Right renal cortex interstitium (tissue), 3 donors: ENCODE results near the gene PNPT1. TPM values are rescaled to one million over a fixed set of nuclear protein-coding genes. Genes with fewer than 3 reads are reported as not detected.

Experiments
- DNase-seq, 3 donors: peaks; one replicate each; pipeline ENCODE4 v3.0.0-alpha.2; 2013; ENCODE audit warnings: low read depth in 3 of 3, low spot score in 2 of 3
- polyA plus RNA-seq, 3 donors: library from polyadenylated mRNA; unstranded; fragments of 120-200 nt; gene quantifications; one replicate each; pipeline ENCODE4 v1.2.1, GENCODE V29; 2013; ENCODE audit not compliant: insufficient read length in 3 of 3

The PNPT1 gene
- polyA plus RNA-seq, 3 donors, result 22.8 to 29.4 (median 26.6) TPM

DNA sequence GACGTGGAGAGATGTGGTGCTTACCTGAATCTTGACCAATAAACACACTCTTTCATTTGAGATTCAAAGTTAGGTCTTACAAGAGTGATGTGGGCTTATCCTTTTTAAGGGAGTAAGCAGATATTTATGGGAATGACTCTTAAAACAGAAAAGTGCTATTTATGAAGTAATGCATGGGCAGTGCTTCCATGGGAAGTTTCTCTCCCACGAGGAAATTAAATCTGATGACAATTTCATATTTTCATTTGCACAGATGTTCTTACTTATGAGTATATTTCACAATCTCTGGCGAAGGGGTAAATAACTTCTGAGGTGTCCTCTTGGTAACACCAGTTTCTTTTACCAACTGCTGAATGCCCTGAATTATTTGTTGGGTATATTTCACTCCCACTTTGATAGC, 21.0 kb downstream of the PNPT1 start:
- no peak for DNase-seq

DNA sequence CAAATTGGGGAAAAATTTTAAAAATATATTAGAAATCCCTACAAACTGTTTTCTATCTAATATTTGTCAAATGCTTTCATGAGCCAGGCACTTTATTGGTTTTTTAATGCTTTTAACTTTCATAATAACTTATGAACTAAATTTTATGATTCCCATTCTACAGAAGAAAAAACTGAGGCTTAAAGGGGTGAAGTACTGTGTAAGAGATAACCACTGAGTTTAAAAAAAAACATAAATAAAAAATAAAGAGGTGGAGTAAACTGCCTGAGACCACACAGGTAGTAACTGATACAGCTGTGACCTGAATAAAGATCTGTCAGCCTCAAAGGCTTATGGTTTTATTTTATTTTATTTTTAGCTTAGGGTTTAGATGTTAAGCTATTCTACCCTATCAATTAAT, 24.7 kb downstream of the PNPT1 start:
- DNase-seq, result no peak

DNA sequence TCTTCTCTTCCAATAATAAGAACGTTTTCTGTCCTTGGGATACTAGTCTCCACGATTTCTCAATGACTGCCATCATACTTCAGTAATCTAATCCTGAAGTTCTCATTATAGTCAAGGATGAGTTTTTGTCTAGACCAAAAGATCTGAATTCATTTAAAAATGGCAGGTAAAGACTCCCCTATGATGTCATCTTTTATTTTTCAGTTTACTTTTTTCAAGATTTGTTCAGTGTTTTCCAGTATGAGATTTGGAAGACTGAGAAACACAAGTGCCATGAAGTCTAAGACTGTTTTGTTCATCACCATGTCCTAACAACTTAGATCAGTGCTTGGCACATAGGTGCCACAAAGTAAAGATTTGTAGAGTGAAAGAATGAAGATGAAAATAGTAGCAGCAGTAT, 40.4 kb downstream of the PNPT1 start:
- DNase-seq, result no peak

DNA sequence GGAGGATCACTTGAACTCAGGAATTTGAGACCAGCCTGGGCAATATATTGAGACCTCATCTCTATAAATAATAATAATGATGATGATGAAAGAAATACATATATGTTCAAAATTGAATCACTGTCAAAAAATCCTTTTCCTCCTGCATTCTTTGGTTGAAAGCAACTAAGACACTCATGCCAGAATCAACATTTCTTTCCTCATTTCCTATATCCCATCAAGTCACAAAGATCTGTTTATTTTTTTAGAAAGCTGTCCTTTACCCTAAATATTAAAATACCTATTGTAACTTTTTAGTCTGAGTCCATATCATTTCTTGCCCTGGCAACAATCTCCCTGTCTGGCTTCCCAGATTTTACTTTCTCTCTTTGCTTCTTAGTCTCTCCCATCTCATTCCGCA, 44.4 kb downstream of the PNPT1 start:
- DNase-seq, result no peak

DNA sequence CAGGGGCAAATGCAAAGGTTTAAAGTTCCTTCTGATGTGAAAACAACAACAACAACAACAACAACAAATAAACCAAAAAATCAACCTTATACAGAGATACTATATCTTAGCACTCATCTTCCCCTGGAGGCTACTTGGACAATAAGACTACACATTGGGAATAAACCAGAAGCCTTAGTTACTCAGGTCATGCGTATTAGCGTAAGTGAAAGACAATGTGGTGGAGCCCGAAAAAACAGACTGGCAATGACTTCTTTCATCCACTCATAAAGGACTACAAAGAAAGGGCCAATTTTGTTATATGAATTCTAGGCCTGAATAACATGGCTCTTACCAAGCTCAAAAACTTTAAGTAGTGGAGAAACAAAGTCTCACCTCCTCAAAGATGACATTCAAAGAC, 56.8 kb downstream of the PNPT1 start:
- DNase-seq, result no peak

DNA sequence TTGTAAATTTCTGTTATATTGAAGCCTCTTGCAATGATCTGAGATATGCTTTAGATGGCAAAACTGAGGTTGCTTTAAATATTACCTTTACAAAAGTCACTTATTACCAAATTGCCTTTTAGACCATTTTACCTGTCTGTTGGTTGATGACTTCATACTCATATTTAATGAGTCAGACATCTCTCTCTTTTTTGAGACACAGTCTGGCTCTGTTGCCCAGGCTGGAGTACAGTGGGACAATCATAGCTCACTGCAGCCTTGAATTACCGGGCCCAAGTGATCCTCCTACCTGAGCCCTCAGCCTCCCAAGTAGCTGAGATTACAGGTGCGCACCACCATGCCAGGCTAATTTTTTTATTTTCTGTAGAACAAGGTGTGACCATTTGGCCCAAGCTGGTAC, 64.7 kb downstream of the PNPT1 start:
- DNase-seq, result no peak

DNA sequence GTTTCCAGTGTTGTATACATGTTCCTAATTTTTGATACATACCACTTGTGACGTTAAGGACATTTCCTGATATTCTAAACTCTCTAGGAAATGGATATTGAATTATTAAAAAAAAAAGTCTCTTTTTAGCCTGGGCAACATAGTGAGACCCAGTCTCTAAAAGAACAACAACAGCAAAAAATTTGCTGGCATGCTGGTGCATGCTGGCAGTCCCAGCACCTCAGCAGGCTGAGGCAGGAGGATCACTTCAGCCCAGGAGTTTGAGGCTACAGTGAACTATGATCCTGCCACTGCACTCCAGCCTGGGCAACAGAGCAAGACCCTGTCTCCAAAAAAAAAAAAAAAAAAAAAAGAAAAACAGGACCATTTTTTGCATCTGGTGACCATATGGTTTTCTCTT, 65.7 kb downstream of the PNPT1 start:
- DNase-seq, result no peak

DNA sequence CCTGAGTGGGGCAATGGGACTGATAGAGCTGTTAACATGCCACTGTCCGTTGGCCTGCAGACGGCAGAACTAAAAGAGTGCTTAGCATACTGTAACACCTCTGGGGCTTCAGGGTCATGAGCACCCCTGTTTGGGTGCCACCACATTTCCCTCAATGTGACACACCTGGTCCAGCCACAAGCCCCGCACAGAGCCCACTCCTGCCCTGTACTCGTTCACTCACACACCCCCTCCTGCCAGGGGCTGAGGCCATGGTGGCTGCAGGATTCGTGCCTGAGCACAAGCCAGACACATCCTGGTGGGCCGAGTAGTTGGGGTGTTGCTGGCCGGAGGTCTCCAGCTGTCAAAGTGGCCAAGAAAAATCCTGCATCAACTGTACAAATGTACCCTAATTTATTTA, 71.8 kb downstream of the PNPT1 start:
- no peak for DNase-seq

DNA sequence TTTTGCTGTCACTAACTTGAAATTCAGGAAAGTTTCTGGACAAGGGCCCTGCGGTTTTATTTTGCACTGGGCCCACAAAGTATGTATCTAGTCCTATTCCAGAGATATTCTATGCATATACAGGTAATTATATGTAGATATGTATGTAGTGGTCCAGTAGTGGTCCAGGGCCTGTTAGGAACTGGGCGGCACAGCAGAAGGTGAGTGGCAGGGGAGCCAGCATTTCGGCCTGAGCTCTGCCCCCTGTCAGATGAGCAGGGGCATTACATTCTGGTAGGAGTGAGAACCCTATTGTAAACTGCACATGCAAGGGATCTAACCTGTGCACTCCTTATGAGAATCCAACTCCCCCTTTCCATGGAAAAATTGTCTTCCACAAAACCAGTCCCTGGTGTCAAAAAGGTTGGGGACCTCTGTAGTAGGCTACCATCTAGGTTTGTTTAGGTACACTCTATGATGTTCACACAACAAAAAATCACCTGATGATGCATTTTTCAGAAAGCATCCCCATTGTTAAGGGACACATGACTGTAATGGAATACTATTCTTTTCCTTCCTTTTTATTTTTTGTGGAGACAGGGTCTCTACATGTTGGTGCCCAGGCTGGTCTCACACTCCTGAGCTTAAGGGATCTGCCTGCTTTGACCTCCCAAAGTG, 73.4 kb downstream of the PNPT1 start:
- DNase-seq, result no peak

DNA sequence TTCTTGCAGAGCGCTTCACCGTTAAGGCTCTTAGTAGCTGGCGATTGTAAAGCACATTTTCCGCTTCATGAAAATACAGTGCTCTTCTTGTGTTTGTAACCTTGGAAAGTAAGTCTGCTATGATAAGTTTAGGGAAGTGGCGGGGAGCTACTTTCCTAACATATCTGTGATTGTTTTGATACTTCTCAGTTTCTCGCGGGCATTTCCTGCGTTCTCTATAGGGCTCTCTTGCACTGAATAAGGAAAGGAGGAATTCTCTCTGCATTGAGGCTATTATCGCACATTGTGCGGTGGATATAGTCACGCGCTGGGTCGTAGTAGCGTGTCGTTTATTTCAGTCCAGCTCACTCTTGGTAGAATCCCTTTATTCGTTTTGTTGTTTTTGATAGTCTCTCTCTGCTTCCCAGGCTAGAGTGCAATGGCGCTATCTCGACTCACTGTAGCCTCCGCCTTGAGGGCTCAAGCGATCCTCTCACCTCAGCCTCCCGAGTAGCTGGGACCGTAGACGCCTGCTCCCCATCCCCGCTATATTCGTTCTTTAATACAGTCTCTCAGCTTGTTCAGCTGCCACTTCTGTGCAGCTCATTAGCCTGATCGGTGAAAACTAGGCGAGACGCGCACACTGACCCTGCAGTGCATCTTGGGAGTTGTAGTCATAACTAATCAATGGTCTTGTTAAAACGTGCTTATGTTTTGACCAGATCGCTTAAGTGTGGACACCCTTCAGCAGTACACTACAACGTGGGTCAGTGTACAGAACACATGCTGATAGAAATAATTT, 75.2 kb downstream of the PNPT1 start:
- peak; percentile 33 to 50 (median 37) for DNase-seq

DNA sequence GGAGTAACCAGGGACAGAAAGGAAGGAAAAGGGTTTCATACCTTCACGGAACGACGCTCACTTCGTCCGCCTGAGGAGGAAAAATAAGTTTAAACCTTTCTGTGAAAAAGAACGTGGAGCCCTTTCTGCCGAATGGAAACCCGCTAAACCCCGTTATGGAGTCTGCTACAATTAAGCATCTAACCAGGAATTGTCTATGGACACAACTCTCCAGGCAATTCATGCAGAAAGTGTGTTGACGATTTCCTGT, 75.7 kb downstream of the PNPT1 start:
- no peak for DNase-seq

DNA sequence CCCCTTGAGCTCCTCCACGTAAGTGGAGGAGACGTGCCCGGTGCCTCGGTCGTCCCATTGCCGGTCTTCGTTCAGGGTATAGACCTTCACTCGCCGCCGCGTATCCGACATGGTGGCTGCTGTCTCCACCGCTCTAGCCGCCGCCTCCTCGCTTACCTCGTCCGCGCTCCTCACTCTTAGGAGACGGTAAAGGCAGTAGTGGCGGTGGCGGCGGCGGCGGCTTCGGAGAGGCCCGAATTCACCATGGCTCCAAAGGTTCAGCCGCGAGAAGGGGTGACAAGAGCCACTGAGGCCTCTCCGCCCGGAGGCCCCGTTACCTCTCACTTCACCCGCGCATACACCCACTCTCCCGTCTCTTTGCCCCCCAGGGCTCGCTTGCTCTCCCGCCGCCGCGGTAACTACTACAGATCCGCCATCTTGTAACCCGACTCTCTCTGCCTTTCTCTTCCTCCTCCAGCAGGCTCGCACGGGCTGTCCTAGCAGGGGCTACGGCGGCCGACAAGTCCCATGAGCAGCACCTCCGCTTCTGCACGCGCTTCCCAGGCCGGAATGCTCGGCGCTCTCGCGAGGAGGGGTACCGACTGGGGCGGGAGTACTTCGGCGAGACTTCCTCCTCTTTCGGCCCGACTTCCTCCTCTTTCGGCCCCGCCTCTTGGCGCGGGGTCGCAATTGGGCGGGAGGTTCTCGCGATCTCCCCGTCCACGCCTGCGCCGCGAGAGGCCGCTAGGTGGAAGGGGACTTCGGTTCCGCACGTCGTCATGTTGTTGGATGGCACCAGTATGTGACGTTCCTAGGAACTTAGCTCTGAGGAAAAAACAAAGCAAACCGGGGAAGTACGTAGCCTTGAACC, 76.2 kb downstream of the PNPT1 start, which contains the start of gene PPP4R3B:
Gene PPP4R3B, minus strand, starts transcription at position 448 of the 850 bp plus-strand sequence. Its CDS starts 337 bp downstream, at position 111.
- peak; percentile 98 for DNase-seq

DNA sequence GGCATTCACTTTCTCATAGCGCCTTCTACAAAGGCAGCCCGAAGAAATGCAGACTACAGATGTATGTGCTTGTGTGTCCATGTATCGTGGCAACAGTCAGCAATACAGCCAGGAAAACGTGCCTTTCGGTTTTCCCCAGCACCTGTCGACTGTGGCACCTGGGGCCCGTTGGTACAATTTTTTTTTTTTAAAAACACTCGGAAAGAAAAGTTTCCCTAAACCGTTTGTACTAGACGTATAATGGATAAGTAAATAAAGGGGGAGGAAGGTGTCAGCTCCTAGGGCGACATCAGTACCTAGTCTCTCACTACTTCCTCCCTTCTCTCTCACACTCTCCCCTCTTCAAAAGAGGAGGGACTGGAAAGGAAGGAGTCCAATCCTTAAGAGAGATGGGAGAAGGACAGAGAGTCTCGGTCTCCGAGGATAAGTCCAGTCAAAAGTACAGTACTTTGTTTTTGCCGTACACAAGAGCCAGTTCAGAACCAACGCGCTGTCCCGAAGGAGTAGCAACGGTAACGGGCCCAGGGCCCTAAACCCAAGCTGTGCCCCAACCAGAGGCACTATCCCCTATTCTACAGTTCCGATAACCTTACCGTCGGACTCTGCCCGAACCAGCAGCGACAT, 77.0 kb downstream of the PNPT1 start:
- DNase-seq, result peak; percentile 41 to 64 (median 46)

DNA sequence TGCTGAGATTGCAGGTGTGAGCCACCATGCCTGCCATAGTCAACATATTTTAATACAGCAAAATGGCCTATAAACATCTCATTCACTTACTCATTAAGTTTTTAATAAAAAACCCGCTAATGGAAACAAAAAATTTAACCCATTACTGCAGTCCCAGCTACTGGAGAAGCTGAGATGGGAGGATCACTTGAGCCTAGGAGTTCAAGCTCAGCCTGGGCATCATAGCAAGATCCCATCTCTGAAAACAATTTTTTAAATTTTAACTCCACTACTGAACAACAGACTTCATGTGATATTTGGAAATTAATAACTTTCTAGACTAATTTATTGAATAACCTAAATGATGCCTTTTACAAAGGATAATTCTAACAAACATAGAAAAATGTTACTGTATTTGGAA, 81.6 kb downstream of the PNPT1 start:
- DNase-seq, result no peak

DNA sequence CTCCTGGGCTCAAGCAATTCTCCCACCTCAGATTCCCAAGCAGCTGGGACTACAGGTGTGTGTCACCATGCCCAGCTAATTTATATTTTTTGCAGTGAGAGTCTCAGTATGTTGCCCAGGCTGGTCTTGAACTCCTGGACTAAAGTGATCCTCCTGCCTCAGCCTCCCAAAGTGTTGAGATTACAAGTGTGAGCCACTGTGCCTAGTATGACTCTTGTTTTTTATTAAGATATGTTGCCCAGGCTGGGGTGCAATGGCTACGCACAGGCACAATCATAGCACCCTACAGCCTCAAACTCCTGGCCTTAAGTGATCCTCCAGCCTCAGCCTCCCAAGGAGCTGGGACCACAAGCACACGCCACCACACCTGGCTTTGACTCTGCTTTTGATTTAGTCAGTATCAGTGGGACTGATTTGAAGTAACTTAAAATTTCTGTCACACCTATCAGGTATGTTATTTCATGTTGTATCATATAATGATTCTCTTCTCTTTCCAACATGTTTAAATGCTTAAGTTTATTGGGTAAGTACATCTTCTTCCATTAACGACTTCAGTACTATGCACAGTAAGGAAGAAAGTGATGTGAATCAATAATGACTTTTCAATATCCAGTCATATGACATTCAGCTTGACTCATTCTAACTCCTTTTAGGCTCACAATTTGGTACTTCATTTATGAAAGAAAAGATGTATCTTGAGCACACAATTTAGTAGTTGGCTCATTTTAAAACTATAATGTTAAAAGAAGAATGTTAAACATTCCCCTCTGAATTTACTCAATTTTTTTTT, 82.5 kb downstream of the PNPT1 start:
- DNase-seq, result no peak

DNA sequence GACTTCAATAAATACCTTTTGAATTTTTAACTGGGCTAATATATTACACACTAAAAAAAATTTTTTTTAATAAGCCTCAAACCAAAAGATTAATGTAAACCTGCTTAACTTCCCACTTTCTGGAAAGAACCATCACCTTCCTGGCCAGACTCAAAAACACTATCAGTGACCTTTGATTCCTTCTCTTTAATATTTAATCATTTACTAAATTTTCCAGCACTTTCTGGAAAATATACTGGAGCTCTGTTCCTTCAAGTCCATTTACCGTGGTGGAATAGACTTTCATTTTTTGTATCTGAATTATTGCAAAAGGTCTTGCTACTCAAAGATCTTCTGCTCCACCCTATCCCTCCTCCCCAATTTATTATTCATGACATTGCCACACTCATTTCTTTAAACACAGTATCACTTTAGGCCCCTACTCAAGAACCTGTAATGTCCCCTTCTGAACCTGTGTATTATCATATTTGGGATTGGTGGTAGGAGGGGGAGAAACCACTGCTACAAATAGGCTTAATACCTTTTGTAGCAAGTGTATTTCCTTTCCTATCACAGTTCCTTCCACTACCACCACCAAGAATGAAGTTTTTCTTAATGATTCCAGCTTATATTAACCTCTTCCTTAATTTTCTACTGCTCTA, 83.6 kb downstream of the PNPT1 start:
- DNase-seq, result no peak

DNA sequence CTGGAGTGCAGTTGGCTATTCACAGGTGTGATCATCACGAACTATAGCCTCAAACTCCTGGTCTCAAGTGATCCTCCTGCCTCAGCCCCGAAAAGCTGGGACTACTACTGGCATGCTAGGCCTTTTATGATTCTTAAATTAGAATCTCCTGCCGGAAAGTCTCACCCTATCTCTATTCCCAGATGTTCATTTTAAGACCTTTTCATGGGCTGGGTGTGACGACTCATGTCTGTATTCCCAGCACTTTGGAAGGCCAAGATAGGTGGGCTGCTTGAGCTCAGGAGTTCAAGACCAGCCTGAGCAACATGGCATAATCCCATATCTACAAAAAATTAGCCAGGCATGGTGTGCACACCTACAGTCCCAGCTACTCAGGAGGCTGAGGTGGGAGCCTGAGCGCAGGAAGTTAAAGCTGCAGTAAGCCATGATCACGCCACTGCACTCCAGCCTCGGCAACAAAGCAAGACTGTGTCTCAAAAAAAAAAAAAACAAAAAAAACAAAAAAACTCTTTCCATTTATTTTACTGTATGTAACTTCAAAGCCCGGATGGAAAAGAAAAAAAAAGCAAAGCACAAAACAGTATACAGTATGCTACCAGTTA, 84.3 kb downstream of the PNPT1 start:
- DNase-seq, result no peak

DNA sequence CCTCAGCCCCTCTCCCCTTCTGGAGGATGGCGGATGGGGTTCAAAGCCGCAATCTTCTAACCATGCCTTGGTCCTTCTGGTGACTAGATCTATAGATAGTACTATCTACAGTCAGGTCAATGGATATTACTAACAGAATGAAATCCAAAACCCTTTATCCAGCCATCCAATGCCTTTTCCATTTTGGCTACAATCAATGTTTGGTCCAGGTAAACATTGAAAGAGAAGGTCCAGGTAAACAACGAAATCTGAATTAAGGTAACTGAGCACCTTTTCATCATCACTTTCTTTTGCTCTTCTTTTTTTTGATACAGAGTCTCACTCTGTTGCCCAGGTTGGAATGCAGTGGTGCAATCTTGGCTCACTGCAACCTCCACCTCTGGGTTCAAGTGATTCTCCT, 85.9 kb downstream of the PNPT1 start:
- no peak for DNase-seq

DNA sequence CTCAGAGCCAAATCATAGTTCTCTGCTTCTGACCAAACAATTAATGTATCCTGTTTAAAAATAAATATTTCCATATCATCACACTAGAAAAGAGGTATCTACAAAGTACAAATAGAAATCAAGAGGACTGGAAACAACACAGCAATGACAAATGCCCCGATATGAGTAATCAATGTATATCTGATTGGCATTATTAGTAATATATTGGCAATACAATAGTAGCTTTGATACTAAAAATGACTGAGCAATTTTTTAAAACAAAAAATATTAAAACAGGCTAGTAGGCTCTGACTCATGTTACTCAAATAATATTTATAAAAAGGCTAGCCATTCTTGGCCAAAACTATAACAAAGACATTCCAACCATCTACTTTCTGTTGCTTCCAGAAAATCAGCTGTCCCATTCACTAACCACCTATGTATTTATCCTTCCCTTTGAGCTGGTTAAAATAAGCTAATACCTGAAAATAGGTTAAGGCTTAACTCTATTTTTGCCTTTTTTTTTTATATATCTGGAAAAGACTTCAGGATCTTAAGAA, 89.5 kb downstream of the PNPT1 start:
- DNase-seq, result no peak
